Endothelial cell of umbilical vein (primary cell): Measurements from ENCODE around the gene ACR. TPM values are rescaled to one million over a fixed set of nuclear protein-coding genes. Genes with fewer than 3 reads are reported as not detected.

ENCODE experiments used
- BruUV-seq: library from RNA; stranded (reverse); fragments of 400-500 nt; replicated peaks from 2 replicates; lab custom pipeline; 2021; lab: Mats Ljungman, UMichigan
- CTCF ChIA-PET: fragments of 300-600, 350-600 bp; sonication (Branson Sonifier 250); formaldehyde crosslinking; loops from one replicate; lab custom pipeline; 2021; ENCODE audit warnings: antibody characterized with exemption, inconsistent platforms; lab: Charles Lee
- POLR2A ChIA-PET: fragments of 300-600, 350-600 bp; sonication (Branson Sonifier 250); formaldehyde crosslinking; loops from one replicate; lab custom pipeline; 2021; ENCODE audit warnings: antibody characterized with exemption, inconsistent platforms; lab: Charles Lee
- DNase-seq: peaks from one replicate; pipeline ENCODE4 v3.0.0-alpha.2; 2011; ENCODE audit warnings: low read depth, low spot score
- FAIRE-seq: peaks from 2 replicates; lab custom pipeline; 2011; peaks lifted over from hg19 to GRCh38; lab: Jason Lieb, UNC
- H2AFZ ChIP-seq: 2 replicates; pipeline ENCODE4 v1.6.0; 2012; ENCODE audit warnings: low read depth, low read length, control low read depth, inconsistent platforms
- H3K27ac ChIP-seq: 2 replicates; pipeline ENCODE4 v1.5.1; 2011; ENCODE audit warnings: low read depth, mild to moderate bottlenecking, control low read depth, low read length, moderate library complexity; ENCODE audit not compliant: insufficient read depth
- H3K27me3 ChIP-seq, 2 experiments: 2 replicates each; pipeline versions ENCODE4 v1.6.0 to v1.6.1; 2011; ENCODE audit warnings: low read length in 2 of 2, mixed read lengths in 1 of 2; ENCODE audit not compliant: control insufficient read depth in 2 of 2, insufficient read depth in 2 of 2
- H3K36me3 ChIP-seq, 2 experiments: 2 replicates in 1 of 2; 3 replicates in 1 of 2; pipeline ENCODE4 v1.5.1; 2011; ENCODE audit warnings: low read length in 2 of 2, mild to moderate bottlenecking in 1 of 2, moderate library complexity in 1 of 2; ENCODE audit not compliant: control insufficient read depth in 2 of 2, insufficient read depth in 2 of 2; ENCODE audit errors: extremely low read depth in 1 of 2
- H3K4me1 ChIP-seq: 3 replicates; pipeline ENCODE4 v1.5.1; 2011; ENCODE audit warnings: mild to moderate bottlenecking, low read length; ENCODE audit not compliant: control insufficient read depth, insufficient read depth; ENCODE audit errors: extremely low read depth
- H3K4me2 ChIP-seq: 2 replicates; pipeline ENCODE4 v1.6.1; 2011; ENCODE audit warnings: low read length, control low read depth, mixed read lengths; ENCODE audit not compliant: insufficient read depth
- H3K4me3 ChIP-seq, 3 experiments: fragments of 200-600 bp in 1 of 3; sonication (generic), shearing (Covaris generic) in 1 of 3; replicated peaks in 1 of 3; 2 replicates each; pipeline ENCODE4 v1.5.1; 2011 to 2016; ENCODE audit warnings: control low read depth in 3 of 3, low read length in 3 of 3, mild to moderate bottlenecking in 2 of 3, inconsistent platforms in 1 of 3, low read depth in 1 of 3, moderate library complexity in 1 of 3; ENCODE audit not compliant: insufficient read depth in 1 of 3
- H3K79me2 ChIP-seq: 2 replicates; pipeline ENCODE4 v1.6.0; 2012; ENCODE audit warnings: low read length, inconsistent platforms; ENCODE audit not compliant: control insufficient read depth, insufficient read depth
- H3K9ac ChIP-seq: replicated peaks from 2 replicates; pipeline ENCODE3; 2011; ENCODE audit warnings: low read length, control low read depth; ENCODE audit not compliant: insufficient read depth; ENCODE audit errors: extremely low read depth
- H3K9me1 ChIP-seq: replicated peaks from 3 replicates; pipeline ENCODE4 v1.6.0; 2011; ENCODE audit warnings: mild to moderate bottlenecking, low read length; ENCODE audit not compliant: control insufficient read depth, insufficient read depth; ENCODE audit errors: extremely low read depth
- H3K9me3 ChIP-seq: replicated peaks from 2 replicates; pipeline ENCODE4 v1.5.1; 2012; ENCODE audit warnings: low read length, inconsistent platforms; ENCODE audit not compliant: control insufficient read depth, insufficient read depth
- H4K20me1 ChIP-seq: replicated peaks from 2 replicates; pipeline ENCODE3; 2011; ENCODE audit warnings: mild to moderate bottlenecking, low read length; ENCODE audit not compliant: control insufficient read depth, insufficient read depth; ENCODE audit errors: extremely low read depth
- EZH2 ChIP-seq: IDR thresholded peaks from 2 replicates; pipeline ENCODE4 v1.6.1; 2012; ENCODE audit warnings: borderline replicate concordance, low read depth, mild to moderate bottlenecking, moderate library complexity, low read length, inconsistent platforms; ENCODE audit not compliant: severe bottlenecking
- FOS ChIP-seq: IDR thresholded peaks from 2 replicates; pipeline ENCODE4 v1.6.1; 2011; ENCODE audit warnings: mild to moderate bottlenecking, low read length, moderate library complexity, borderline replicate concordance; ENCODE audit not compliant: insufficient read depth
- GATA2 ChIP-seq: IDR thresholded peaks from 2 replicates; pipeline ENCODE4 v1.7.0; 2011; ENCODE audit warnings: low read depth, mild to moderate bottlenecking, moderate library complexity, mixed read lengths, low read length; ENCODE audit not compliant: insufficient read length, insufficient read depth
- JUN ChIP-seq: IDR thresholded peaks from 2 replicates; pipeline ENCODE4 v1.6.1; 2011; ENCODE audit warnings: borderline replicate concordance, low read depth; ENCODE audit not compliant: insufficient read length, insufficient read depth
- POLR2A ChIP-seq: IDR thresholded peaks from 2 replicates; pipeline ENCODE4 v1.6.1; 2012; ENCODE audit warnings: low read depth, mild to moderate bottlenecking, control low read depth, low read length
- dilution Hi-C: fragments of 300-500 bp; cut with MboI; formaldehyde crosslinking; loops from one replicate; pipeline ENCODE4 v1.15.0; 2019; ENCODE audit warnings: low sequenced_read_pairs; ENCODE audit not compliant: extremely low pct_ligation_motif_present
- intact Hi-C: fragments of 100-400 bp; cut with micrococcal nuclease; formaldehyde crosslinking; loops from one replicate; pipeline ENCODE4 v1.10.0; 2022
- polyA plus RNA-seq, 4 experiments: library from polyadenylated mRNA; depleted of rRNA in 3 of 4; stranded (reverse) in 3 of 4; unstranded in 1 of 4; fragments of >200 nt; gene quantifications; 2 replicates each; pipeline versions ENCODE4 v1.2.1 to v1.2.3, GENCODE V29; 2011 to 2012; ENCODE audit warnings: missing spikeins in 1 of 4
- total RNA-seq: library from RNA; stranded (reverse); gene quantifications from 2 replicates; pipeline ENCODE4 v1.2.3, GENCODE V29; 2021
- TF ChIP-seq, protein P1 (sequence below): IDR thresholded peaks from 2 replicates; pipeline ENCODE4 v1.6.1; 2011; ENCODE audit not compliant: insufficient read depth, insufficient read length

ACR gene
- total and polyA plus RNA-seq, 2 donors (not counting 3 experiments of a cell fraction or from before 2014, with no cell fraction given), result 0.91 to 4.1 TPM

- H2AFZ ChIP-seq, result no peak overlapping the region
- ChIA-PET POLR2A (no interaction called here), CTCF (no interaction called here)
- no peak for TF ChIP-seq JUN
- TF ChIP-seq FOS, result no peak
- peak; percentile 42 for TF ChIP-seq POLR2A
- TF ChIP-seq, protein P1, sequence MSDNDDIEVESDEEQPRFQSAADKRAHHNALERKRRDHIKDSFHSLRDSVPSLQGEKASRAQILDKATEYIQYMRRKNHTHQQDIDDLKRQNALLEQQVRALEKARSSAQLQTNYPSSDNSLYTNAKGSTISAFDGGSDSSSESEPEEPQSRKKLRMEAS, result no peak
- no peak for TF ChIP-seq EZH2
- BruUV-seq, result no TSS peak
- no peaks in the 10 kb centered on the region for H3K4me1 ChIP-seq
- dilution Hi-C loops, result no loop called here
- DNase-seq, result no peak
- peaks cover 32 to 83% of the 10 kb centered on the region in 2 experiments for H3K36me3 ChIP-seq
- H3K27me3 ChIP-seq, result no peaks in the 10 kb centered on the region
- H3K9me3 ChIP-seq, result no peaks in the 10 kb centered on the region
- no peaks in the 10 kb centered on the region for H3K9me1 ChIP-seq
- H3K4me3 ChIP-seq, result no peak overlapping the region
- H3K79me2 ChIP-seq, result peaks cover 11% of the 10 kb centered on the region
- H3K4me2 ChIP-seq, result no peak overlapping the region
- intact Hi-C loops, result no loop called here
- H3K9ac ChIP-seq, result no peak overlapping the region
- no peak for FAIRE-seq
- no peaks in the 10 kb centered on the region for H4K20me1 ChIP-seq
- H3K27ac ChIP-seq, result no peak overlapping the region
Observed at GRCh38 chr22:50714631-50715179, 23.3 kb upstream of the ACR start.

GRCh38 chr22:50715250-50715649 is 22.8 kb upstream of the ACR start:
- Histone ChIP-seq H2AFZ (no peak overlapping the region), H3K4me3 (no peak overlapping the region), H3K27me3 (no peaks in the 10 kb centered on the region), H3K9me1 (no peaks in the 10 kb centered on the region), H3K9me3 (no peaks in the 10 kb centered on the region), H3K27ac (no peak overlapping the region), H3K4me2 (no peak overlapping the region), H4K20me1 (no peaks in the 10 kb centered on the region), H3K4me1 (no peaks in the 10 kb centered on the region), H3K79me2 (peaks cover 11% of the 10 kb centered on the region), H3K36me3 (peaks cover 32 to 79% of the 10 kb centered on the region in 2 experiments), H3K9ac (no peak overlapping the region)
- no peak for DNase-seq
- ChIA-PET CTCF (no interaction called here), POLR2A (no interaction called here)
- FAIRE-seq, result no peak
- intact Hi-C loops (no loop called here), dilution Hi-C loops (no loop called here)
- no TSS peak for BruUV-seq
- TF ChIP-seq POLR2A (peak; percentile 23), GATA2 (no peak)
